Measurements from ENCODE around the gene NDUFB8.
A peak's percentile ranks its signal among the peaks of the same experiment; 100 is the strongest.

The NDUFB8 gene

DNA sequence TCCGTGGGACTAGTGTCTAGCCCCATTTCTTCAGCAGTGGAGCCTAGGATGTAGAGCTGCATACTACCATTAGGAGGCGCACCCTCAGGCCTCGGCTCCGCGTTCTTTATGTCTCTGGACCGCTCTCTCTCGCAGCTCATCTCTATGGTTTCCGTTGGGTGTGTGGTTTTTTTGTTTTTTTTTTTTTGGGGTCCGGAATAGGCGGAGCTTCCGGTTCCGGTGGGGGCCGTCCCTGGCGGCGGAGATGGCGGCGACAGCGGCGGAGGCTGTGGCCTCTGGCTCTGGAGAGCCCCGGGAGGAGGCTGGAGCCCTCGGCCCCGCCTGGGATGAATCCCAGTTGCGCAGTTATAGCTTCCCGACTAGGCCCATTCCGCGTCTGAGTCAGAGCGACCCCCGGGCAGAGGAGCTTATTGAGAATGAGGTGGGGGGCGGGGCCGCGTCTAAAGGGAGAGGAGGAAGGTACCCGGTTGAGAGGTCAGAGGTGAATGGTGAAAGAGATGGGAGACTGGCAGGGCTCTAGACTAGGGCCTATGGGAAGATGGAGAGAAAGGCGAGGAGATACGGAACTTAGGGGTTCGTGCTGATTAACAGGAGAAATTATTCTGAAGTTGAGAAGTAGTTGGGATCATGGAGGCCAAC lies 6.2 kb upstream of the NDUFB8 start, which contains the start of gene HIF1AN:
Gene HIF1AN, plus strand, starts transcription at position 229 of the 639 bp plus-strand sequence. Its CDS starts 16 bp downstream, at position 245.
- WGBS, result 1% methylated on average over 35 of the region's 35 CpGs
- peak within 1 kb of the TSS; percentile 54; the same call in 1 of the 2 replicates for H3K9ac ChIP-seq (ENCODE audit: low read depth, low read length)
- peak within 1 kb of the TSS; percentile 53; the same call in 1 of the 2 replicates for H3K27ac ChIP-seq (ENCODE audit: low read depth, low read length)
- peak within 1 kb of the TSS; percentile 88 for H3K4me3 ChIP-seq (ENCODE audit: low read length)
- H3K36me3 ChIP-seq (ENCODE audit: insufficient read depth, low read length), result peaks cover 37% of the 10 kb centered on the region
- H3K9me3 ChIP-seq (ENCODE audit: insufficient read depth, low read depth, low read length), result peaks cover 3% of the 10 kb centered on the region; the same call in 1 of the 2 replicates
- H3K27me3 ChIP-seq (ENCODE audit: insufficient read depth, low read length), result no peaks in the 10 kb centered on the region
- H3K4me1 ChIP-seq (ENCODE audit: insufficient read depth, low read length), result no peaks in the 10 kb centered on the region

DNA sequence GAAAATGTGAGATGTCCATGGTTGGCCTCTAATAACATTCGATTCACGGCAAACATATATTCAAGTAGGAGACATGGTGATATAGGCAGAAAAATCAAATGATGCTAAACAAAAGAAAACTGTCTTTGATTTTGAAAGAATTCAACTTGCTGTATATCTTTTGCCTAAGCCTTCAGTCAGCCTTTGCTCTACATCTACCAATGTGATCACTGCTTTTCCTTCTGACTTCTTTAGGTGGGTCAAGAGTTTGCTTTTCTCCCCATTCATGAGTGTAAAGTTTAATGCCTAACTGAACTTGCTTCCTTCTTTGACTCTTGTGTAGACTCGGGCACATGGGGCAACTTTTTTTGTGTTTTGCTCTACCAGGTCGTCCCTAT lies 5.7 kb upstream of the NDUFB8 start:
- Histone ChIP-seq H3K36me3 (ENCODE audit: insufficient read depth, low read length) (peaks cover 32% of the 10 kb centered on the region), H3K9me3 (ENCODE audit: insufficient read depth, low read depth, low read length) (peaks cover 3% of the 10 kb centered on the region; the same call in 1 of the 2 replicates), H3K27me3 (ENCODE audit: insufficient read depth, low read length) (no peaks in the 10 kb centered on the region), H3K4me3 (ENCODE audit: low read length) (peak overlapping the region; percentile 88), H3K27ac (ENCODE audit: low read depth, low read length) (no peak overlapping the region), H3K9ac (ENCODE audit: low read depth, low read length) (peak overlapping the region; percentile 34; the same call in 1 of the 2 replicates), H3K4me1 (ENCODE audit: insufficient read depth, low read length) (no peaks in the 10 kb centered on the region)
- WGBS, result 51% methylated on average over 4 of the region's 4 CpGs

DNA sequence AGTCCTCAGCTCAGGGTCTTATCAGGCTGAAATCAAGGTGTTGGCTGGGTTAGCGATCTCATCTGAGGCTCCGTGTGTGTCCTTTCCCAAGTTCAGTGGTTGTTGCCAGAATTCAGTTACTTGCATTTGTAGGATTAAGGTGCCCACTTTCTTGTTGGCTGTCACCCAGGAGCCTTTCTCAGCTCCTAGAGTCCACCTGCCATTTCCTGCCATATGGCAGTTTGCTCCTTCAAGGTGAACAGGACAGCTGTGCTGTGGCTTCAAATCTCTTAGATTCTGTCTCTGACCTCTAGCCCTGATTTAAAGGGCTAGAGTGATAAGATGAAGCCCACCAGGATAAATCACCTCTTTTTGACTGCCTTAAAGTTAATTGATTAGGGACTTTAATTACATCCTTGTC lies 5.1 kb upstream of the NDUFB8 start:
- Histone ChIP-seq H3K27ac (ENCODE audit: low read depth, low read length) (no peak overlapping the region), H3K27me3 (ENCODE audit: insufficient read depth, low read length) (no peaks in the 10 kb centered on the region), H3K4me3 (ENCODE audit: low read length) (no peak overlapping the region), H3K36me3 (ENCODE audit: insufficient read depth, low read length) (peaks cover 26% of the 10 kb centered on the region), H3K9ac (ENCODE audit: low read depth, low read length) (no peak overlapping the region), H3K9me3 (ENCODE audit: insufficient read depth, low read depth, low read length) (peaks cover 3% of the 10 kb centered on the region; the same call in 1 of the 2 replicates), H3K4me1 (ENCODE audit: insufficient read depth, low read length) (no peaks in the 10 kb centered on the region)
- 45% methylated on average over 2 of the region's 2 CpGs for WGBS

DNA sequence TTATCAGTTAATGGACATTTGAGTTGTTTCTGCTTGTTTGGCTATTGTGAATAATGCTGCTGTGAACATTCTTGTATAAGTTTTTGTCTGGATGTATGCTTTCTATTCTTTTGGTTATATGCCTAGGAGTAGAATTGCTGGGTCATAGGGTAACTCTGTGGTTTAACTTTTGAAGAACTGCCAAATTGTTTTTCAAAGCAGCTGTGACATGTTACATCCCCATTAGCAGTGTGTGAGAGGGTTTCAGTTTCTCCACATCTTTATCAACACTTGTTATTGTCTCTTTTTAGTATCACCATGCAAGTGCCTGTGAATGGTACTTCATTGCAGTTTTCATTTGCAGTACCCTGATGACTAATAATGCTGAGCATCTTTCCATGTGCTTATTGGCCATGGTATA lies 2.1 kb upstream of the NDUFB8 start:
- Histone ChIP-seq H3K4me1 (ENCODE audit: insufficient read depth, low read length) (no peaks in the 10 kb centered on the region; the same call in 1 of the 2 replicates), H3K4me3 (ENCODE audit: low read length) (no peak overlapping the region), H3K9me3 (ENCODE audit: insufficient read depth, low read depth, low read length) (peaks cover 3% of the 10 kb centered on the region; the same call in 1 of the 2 replicates), H3K27me3 (ENCODE audit: insufficient read depth, low read length) (no peaks in the 10 kb centered on the region), H3K9ac (ENCODE audit: low read depth, low read length) (no peak overlapping the region), H3K27ac (ENCODE audit: low read depth, low read length) (no peak overlapping the region), H3K36me3 (ENCODE audit: insufficient read depth, low read length) (peaks cover 11% of the 10 kb centered on the region)

DNA sequence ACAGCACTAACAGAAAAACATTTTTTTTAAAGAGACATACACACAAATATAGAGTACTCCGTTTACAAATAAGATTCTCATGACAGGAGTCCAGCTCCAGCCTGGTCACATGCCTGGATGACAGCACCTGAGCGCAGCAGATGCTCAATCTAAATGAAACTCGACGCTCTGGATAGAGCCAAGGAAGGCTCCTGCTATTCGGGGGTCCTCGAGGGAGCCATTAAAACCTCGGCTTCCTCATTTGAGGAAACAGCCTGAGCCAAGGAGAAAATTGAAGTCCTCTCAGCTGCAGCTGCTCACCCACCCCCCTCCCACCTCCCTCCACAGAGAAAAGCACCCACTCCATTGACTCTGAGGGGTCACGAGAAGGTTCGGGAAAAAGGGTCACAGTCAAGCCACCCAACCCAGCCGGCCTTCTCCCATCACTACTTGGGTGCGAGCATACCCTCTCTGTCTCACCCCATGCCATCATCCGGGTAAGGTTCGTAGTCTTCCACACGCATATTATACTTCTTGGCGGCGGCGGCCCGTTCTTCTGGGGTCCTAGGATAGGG lies 673 bp downstream of the NDUFB8 start:
- Histone ChIP-seq H3K9me3 (ENCODE audit: insufficient read depth, low read depth, low read length) (peaks cover 3% of the 10 kb centered on the region; the same call in 1 of the 2 replicates), H3K4me1 (ENCODE audit: insufficient read depth, low read length) (no peaks in the 10 kb centered on the region; the same call in 1 of the 2 replicates), H3K36me3 (ENCODE audit: insufficient read depth, low read length) (peaks cover 38% of the 10 kb centered on the region), H3K4me3 (ENCODE audit: low read length) (peak overlapping the region; percentile 75), H3K9ac (ENCODE audit: low read depth, low read length) (peak overlapping the region; percentile 73), H3K27me3 (ENCODE audit: insufficient read depth, low read length) (no peaks in the 10 kb centered on the region), H3K27ac (ENCODE audit: low read depth, low read length) (no peak overlapping the region)
- WGBS, result 9% methylated on average over 18 of the region's 18 CpGs

DNA sequence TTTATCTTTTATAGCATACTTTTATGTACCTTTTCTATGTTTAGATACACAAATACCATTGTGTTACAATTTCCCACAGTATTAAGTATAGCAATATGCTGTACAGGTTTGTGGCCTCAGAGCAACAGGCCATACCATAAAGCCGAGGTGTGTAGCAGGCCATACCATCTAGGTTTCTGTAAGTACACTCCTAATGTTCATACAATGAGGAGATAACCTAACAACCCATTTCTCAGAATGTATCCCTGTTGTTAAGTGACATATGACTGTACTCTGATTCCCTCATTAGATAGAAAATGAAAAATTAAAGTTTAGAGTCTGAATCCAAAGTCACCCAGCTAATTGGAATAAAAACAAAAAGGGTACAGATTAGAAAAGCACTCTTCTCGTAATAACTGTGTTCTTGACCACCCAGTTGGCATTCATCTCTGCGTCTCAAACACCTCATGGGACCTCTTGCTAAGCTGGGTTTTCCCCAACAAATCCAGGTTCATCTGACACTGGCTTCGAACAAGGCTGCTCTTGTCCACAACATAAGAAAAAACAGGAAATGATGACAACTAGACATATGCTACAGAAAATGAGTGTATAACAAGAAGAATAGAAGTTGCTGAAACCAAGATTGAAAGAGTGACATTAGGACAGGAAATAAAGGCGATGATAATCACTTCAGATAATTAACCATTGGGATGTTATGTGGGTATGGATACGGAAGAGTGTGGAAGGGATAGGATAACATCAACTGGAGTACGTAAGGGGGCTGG lies 1.4 kb downstream of the NDUFB8 start:
- Histone ChIP-seq H3K27ac (ENCODE audit: low read depth, low read length) (no peak overlapping the region), H3K4me1 (ENCODE audit: insufficient read depth, low read length) (no peaks in the 10 kb centered on the region; the same call in 1 of the 2 replicates), H3K27me3 (ENCODE audit: insufficient read depth, low read length) (no peaks in the 10 kb centered on the region), H3K36me3 (ENCODE audit: insufficient read depth, low read length) (peaks cover 45% of the 10 kb centered on the region), H3K4me3 (ENCODE audit: low read length) (peak overlapping the region; percentile 75), H3K9me3 (ENCODE audit: insufficient read depth, low read depth, low read length) (peaks cover 3% of the 10 kb centered on the region; the same call in 1 of the 2 replicates), H3K9ac (ENCODE audit: low read depth, low read length) (peak overlapping the region; percentile 73; the same call in 1 of the 2 replicates)
- 94% methylated on average over 7 of the region's 7 CpGs for WGBS

DNA sequence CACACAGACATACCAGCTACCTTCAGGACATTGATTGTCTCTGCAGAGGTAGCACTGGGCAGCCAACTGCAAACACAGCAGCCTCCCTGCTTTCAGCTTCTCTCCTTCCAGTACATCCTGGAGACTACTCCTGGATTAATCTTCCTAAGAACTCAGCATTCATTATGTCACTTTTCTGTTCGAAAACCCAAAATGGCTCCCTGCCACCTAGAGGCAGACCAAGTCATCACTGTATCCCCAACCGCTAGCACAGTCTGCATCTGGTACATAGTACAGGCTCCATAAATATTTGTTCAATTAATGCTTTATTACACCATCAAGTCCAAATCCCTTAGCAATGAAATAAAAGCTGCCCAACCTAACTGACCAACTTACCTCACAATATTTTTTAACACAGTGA lies 5.0 kb downstream of the NDUFB8 start:
- H3K9ac ChIP-seq (ENCODE audit: low read depth, low read length), result no peak overlapping the region
- H3K9me3 ChIP-seq (ENCODE audit: insufficient read depth, low read depth, low read length), result no peaks in the 10 kb centered on the region
- no peak overlapping the region for H3K4me3 ChIP-seq (ENCODE audit: low read length)
- WGBS, result 95% methylated on average over 2 of the region's 2 CpGs
- no peak overlapping the region for H3K27ac ChIP-seq (ENCODE audit: low read depth, low read length)
- H3K4me1 ChIP-seq (ENCODE audit: insufficient read depth, low read length), result no peaks in the 10 kb centered on the region; the same call in 1 of the 2 replicates
- peaks cover 48% of the 10 kb centered on the region for H3K36me3 ChIP-seq (ENCODE audit: insufficient read depth, low read length)
- H3K27me3 ChIP-seq (ENCODE audit: insufficient read depth, low read length), result peaks cover 14% of the 10 kb centered on the region

- Histone ChIP-seq H3K36me3 (ENCODE audit: insufficient read depth, low read length) (peaks cover 48% of the 10 kb centered on the region), H3K27me3 (ENCODE audit: insufficient read depth, low read length) (peaks cover 18% of the 10 kb centered on the region), H3K9me3 (ENCODE audit: insufficient read depth, low read depth, low read length) (no peaks in the 10 kb centered on the region), H3K9ac (ENCODE audit: low read depth, low read length) (no peak overlapping the region), H3K4me1 (ENCODE audit: insufficient read depth, low read length) (no peaks in the 10 kb centered on the region; the same call in 1 of the 2 replicates), H3K27ac (ENCODE audit: low read depth, low read length) (no peak overlapping the region), H3K4me3 (ENCODE audit: low read length) (no peak overlapping the region)
- 93% methylated on average over 6 of the region's 6 CpGs for WGBS
Observed at GRCh38 chr10:100524206-100524605, 5.5 kb downstream of the NDUFB8 start.

DNA sequence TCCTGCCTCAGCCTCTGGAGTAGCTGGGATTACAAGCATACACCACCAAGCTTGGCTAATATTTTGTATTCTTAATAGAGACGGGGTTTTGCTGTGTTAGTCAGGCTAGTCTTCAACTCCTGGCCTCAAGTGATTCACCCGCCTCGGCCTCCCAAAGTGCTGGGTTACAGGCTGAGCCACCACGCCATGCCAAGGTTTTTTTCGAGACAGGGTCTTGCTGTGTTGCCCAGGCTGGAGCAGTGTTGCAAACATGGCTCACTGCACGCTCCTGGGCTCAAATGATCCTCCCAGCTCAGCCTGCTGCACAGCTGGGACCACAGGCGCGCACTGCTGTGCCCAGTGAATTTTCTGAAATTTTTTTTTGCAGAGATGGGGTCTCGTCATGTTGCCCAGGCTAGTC lies 6.7 kb downstream of the NDUFB8 start:
- H3K9me3 ChIP-seq (ENCODE audit: insufficient read depth, low read depth, low read length), result no peaks in the 10 kb centered on the region
- H3K27ac ChIP-seq (ENCODE audit: low read depth, low read length), result no peak overlapping the region
- peaks cover 30% of the 10 kb centered on the region for H3K27me3 ChIP-seq (ENCODE audit: insufficient read depth, low read length)
- peaks cover 8% of the 10 kb centered on the region; the same call in 1 of the 2 replicates for H3K4me1 ChIP-seq (ENCODE audit: insufficient read depth, low read length)
- H3K36me3 ChIP-seq (ENCODE audit: insufficient read depth, low read length), result peaks cover 42% of the 10 kb centered on the region
- no peak overlapping the region for H3K9ac ChIP-seq (ENCODE audit: low read depth, low read length)
- WGBS, result 95% methylated on average over 9 of the region's 9 CpGs
- no peak overlapping the region for H3K4me3 ChIP-seq (ENCODE audit: low read length)

DNA sequence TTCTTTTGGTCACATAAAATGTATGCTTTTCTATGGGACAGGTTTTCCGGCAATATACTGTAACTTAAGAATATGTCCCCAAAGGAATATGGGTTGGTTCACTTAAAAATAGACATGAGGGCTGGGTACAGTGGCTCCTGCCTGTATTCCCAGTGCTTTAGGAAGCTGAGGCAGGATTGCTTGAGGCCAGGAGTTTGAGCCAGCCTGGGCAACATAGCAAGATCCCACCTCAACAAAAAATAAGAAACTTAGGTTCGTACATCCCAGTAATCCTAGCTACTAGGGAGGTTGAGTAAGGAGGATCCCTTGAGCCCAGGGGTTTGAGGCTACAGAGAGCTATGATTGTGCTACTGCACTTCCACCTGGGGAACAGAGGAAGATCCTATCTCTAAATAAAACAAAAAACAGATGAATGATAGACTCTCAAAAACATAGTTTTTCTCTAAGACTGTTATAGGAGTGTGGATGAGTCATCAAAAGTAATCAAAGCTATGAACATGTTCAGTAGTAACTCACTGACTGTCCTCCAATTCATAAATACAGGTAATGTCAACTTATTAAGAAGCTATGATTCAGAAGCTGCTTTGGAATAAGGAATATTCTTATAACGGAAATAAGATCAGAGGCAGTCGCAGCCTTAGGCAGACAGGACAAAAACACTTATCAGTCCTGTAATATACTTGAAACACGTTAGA lies 7.4 kb downstream of the NDUFB8 start:
- peaks cover 30% of the 10 kb centered on the region for H3K27me3 ChIP-seq (ENCODE audit: insufficient read depth, low read length)
- WGBS, result 100% methylated on average over 3 of the region's 5 CpGs
- H3K27ac ChIP-seq (ENCODE audit: low read depth, low read length), result no peak overlapping the region
- H3K4me3 ChIP-seq (ENCODE audit: low read length), result no peak overlapping the region
- H3K9ac ChIP-seq (ENCODE audit: low read depth, low read length), result no peak overlapping the region
- peaks cover 8% of the 10 kb centered on the region; the same call in 1 of the 2 replicates for H3K4me1 ChIP-seq (ENCODE audit: insufficient read depth, low read length)
- no peaks in the 10 kb centered on the region for H3K9me3 ChIP-seq (ENCODE audit: insufficient read depth, low read depth, low read length)
- peaks cover 42% of the 10 kb centered on the region for H3K36me3 ChIP-seq (ENCODE audit: insufficient read depth, low read length)

Data from HUES64 (cell line).